Skeletal muscle tissue (tissue), 4 donors: ENCODE measurements around the gene CEP89. TPM values are rescaled to one million over a fixed set of nuclear protein-coding genes. Genes with fewer than 3 reads are reported as not detected.
"Not testable (repeated sequence)": the region's sequence is repeated elsewhere in the genome, so short reads cannot be mapped to it uniquely, and the experiment has no call there.

ENCODE experiments used
- H3K27ac ChIP-seq: one replicate; pipeline ENCODE4 v1.7.0; 2013; ENCODE audit warnings: mild to moderate bottlenecking, low read depth, low read length, inconsistent platforms
- H3K27me3 ChIP-seq, 3 donors: one replicate each; pipeline ENCODE4 v1.7.0; 2013; ENCODE audit warnings: low read length in 3 of 3; ENCODE audit not compliant: control insufficient read depth in 3 of 3, insufficient read depth in 3 of 3
- H3K36me3 ChIP-seq, 3 donors: one replicate each; pipeline ENCODE4 v1.7.0; 2013; ENCODE audit warnings: low read length in 3 of 3; ENCODE audit not compliant: control insufficient read depth in 3 of 3, insufficient read depth in 3 of 3
- H3K4me1 ChIP-seq, 3 donors: one replicate each; pipeline ENCODE4 v1.7.0; 2013; ENCODE audit warnings: low read length in 3 of 3, mild to moderate bottlenecking in 3 of 3; ENCODE audit not compliant: control insufficient read depth in 3 of 3, insufficient read depth in 3 of 3
- H3K4me3 ChIP-seq, 3 donors: one replicate each; pipeline ENCODE4 v1.7.0; 2013; ENCODE audit warnings: low read length in 3 of 3
- H3K9ac ChIP-seq, 3 donors: one replicate each; pipeline ENCODE4 v1.7.0; 2013; ENCODE audit warnings: low read length in 3 of 3, mild to moderate bottlenecking in 3 of 3, moderate library complexity in 2 of 3, low read depth in 1 of 3
- H3K9me3 ChIP-seq, 3 donors: one replicate each; pipeline ENCODE4 v1.7.0; 2013; ENCODE audit warnings: low read length in 3 of 3; ENCODE audit not compliant: control insufficient read depth in 3 of 3
- total RNA-seq: library from RNA; depleted of rRNA; stranded (reverse); fragments of >200 nt; gene quantifications from one replicate; pipeline ENCODE4 v1.2.3, GENCODE V29; 2014
- donor health status: Osteomylitis.

The CEP89 gene
- total RNA-seq, 1 donor from 2014 or later, result 7.8 TPM

DNA sequence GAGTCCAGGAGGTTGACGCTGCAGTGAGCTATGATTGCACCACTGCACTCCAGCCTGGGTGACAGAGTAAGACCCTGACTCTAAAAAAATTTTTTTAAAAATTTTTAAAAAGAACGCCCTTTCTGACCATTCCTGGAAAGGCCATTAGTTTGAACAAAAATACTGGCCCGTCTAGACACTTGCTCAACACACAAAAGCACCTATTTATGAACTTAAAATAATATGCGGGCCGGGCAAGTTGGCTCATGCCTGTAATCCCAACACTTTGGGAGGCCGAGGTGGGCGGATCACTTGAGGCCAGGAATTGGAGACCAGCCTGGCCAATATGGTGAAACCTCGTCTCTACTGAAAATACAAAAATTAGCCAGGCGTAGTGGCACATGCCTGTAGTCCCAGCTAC lies 104.3 kb downstream of the CEP89 start:
- not testable (repeated sequence) for H3K9me3 ChIP-seq, H3K27me3 ChIP-seq, H3K4me3 ChIP-seq, H3K9ac ChIP-seq, H3K4me1 ChIP-seq, H3K27ac ChIP-seq, H3K36me3 ChIP-seq

- Histone ChIP-seq H3K9ac (no peak overlapping the region), H3K36me3 (no peaks in the 10 kb centered on the region), H3K27ac (no peak overlapping the region), H3K27me3 (peaks cover 0 to 4% (median 0%) of the 10 kb centered on the region in 3 donors), H3K4me1 (no peaks in the 10 kb centered on the region), H3K9me3 (no peaks in the 10 kb centered on the region), H3K4me3 (no peak overlapping the region)
Observed at GRCh38 chr19:32866564-32867265, 105.0 kb downstream of the CEP89 start.

DNA sequence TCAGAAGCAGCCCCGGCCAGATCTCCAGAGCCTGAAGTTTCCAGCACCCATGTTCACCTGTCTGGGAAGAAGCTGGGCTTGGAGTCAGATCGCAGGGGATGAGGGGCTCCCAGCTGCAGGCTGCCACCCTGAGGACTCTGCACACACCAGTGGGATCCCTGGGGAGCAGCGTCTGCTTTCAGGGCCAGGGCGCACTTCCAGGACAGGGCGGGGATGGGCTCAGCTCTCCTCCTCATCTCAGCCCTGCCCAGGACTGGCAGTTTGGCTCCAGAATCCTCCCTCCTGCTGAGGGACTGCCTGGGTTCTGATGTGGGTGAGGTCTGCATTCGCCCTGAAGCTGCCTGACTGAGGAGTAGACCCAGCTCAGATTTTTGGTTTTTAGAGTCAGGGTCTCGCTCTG lies 105.7 kb downstream of the CEP89 start:
- no peaks in the 10 kb centered on the region for H3K9me3 ChIP-seq
- H3K4me1 ChIP-seq, result no peaks in the 10 kb centered on the region
- H3K27me3 ChIP-seq, result peaks cover 0 to 4% (median 0%) of the 10 kb centered on the region in 3 donors
- H3K4me3 ChIP-seq, result no peak overlapping the region
- H3K9ac ChIP-seq, result no peak overlapping the region
- no peaks in the 10 kb centered on the region for H3K36me3 ChIP-seq
- no peak overlapping the region for H3K27ac ChIP-seq

- Histone ChIP-seq H3K36me3 (no peaks in the 10 kb centered on the region), H3K9ac (no peak overlapping the region), H3K9me3 (no peaks in the 10 kb centered on the region), H3K4me1 (no peaks in the 10 kb centered on the region), H3K4me3 (no peak overlapping the region), H3K27me3 (peaks cover 0 to 4% (median 0%) of the 10 kb centered on the region in 3 donors), H3K27ac (no peak overlapping the region)
Observed at GRCh38 chr19:32865326-32865725, 106.4 kb downstream of the CEP89 start.

GRCh38 chr19:32864318-32865007 lies 107.3 kb downstream of the CEP89 start:
- no peaks in the 10 kb centered on the region for H3K36me3 ChIP-seq
- no peaks in the 10 kb centered on the region for H3K9me3 ChIP-seq
- no peak overlapping the region for H3K9ac ChIP-seq
- no peak overlapping the region for H3K27ac ChIP-seq
- H3K4me1 ChIP-seq, result no peaks in the 10 kb centered on the region
- no peak overlapping the region for H3K4me3 ChIP-seq
- peaks cover 0 to 4% (median 0%) of the 10 kb centered on the region in 3 donors for H3K27me3 ChIP-seq

DNA sequence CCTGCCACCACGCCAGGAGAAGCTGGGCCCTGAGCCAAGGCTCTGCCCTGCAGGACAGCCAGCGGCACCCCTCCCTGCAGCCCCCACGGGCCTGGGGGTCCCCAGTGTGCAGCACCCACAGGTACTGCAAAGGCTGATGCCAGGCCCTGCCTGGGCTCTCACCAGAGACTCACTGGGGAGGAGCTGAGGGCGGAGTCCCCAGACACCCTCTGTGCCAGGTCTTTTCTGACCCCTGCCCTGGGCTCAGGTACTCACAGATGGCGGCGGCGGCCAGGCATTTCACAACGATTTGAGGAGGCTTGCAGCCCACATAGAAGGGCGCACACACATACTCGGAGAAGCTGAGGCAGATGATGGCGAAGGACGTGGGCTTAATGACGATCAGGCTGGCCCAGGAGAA lies 107.9 kb downstream of the CEP89 start:
- Histone ChIP-seq H3K36me3 (no peaks in the 10 kb centered on the region), H3K4me3 (no peak overlapping the region), H3K27ac (no peak overlapping the region), H3K27me3 (peaks cover 0 to 4% (median 0%) of the 10 kb centered on the region in 3 donors), H3K4me1 (no peaks in the 10 kb centered on the region), H3K9me3 (no peaks in the 10 kb centered on the region), H3K9ac (no peak overlapping the region)

DNA sequence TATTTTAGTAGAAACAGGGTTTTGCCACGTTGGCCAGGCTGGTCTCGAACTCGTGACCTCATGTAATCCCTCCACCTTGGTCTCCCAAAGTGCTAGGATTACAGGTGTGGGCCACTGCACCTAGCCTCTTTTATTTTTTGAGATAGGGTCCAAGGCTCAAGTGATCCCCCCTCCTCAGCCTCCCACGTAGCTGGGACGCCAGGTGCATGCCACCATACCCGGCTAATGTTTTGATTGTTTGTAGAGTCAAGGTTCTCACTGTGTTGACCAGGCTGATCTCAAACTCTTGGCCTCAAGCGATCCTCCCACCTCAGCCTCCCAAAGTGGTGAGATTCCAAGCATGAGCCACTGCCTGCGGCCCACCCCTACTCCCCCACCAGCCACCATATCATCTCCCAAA lies 108.5 kb downstream of the CEP89 start:
- Histone ChIP-seq H3K4me3 (no peak overlapping the region), H3K9ac (no peak overlapping the region), H3K4me1 (no peaks in the 10 kb centered on the region), H3K9me3 (no peaks in the 10 kb centered on the region), H3K36me3 (no peaks in the 10 kb centered on the region), H3K27ac (no peak overlapping the region), H3K27me3 (peaks cover 0 to 4% (median 0%) of the 10 kb centered on the region in 3 donors)

DNA sequence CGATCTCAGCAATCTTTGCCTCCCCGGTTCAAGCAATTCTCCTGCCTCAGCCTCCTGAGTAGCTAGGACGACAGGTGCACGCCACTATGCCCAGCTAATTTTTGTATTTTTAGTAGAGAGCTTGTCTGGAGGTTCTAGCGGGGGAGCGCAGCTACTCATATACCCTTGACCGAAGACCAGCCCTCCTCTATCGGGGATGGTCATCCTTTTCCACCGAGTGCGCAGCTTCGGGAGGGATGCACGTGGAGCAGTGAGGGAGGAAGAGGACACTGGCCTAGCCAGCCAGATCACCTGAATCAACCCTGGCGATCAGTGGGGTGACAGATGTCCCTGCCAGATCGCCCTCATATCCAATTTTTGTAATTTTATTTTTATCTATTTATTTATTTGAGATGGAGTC lies 109.0 kb downstream of the CEP89 start:
- Histone ChIP-seq H3K4me3 (no peak overlapping the region), H3K27me3 (peaks cover 0 to 4% (median 0%) of the 10 kb centered on the region in 3 donors), H3K36me3 (no peaks in the 10 kb centered on the region), H3K4me1 (no peaks in the 10 kb centered on the region), H3K9ac (no peak overlapping the region), H3K27ac (no peak overlapping the region), H3K9me3 (no peaks in the 10 kb centered on the region)

DNA sequence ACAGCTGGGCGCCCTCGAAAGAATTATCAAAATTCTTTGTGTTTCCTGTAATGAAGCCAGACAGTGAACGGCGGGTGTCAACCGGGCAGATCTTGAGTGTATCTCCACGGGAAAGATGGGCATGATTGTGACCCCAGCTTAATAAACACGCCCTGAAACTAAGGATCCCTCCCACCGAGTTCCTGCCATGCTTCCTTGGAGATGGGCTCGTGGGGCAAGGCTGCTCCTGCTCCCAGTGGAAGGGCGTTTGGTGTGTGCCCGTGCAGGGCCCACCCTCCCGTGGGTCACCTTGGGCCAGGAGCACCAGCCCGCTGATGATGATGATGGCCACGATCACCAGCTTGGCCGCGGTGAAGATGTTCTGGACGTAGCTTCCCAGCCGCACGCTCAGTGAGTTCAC lies 109.6 kb downstream of the CEP89 start:
- Histone ChIP-seq H3K27ac (no peak overlapping the region), H3K4me3 (no peak overlapping the region), H3K9me3 (no peaks in the 10 kb centered on the region)

DNA sequence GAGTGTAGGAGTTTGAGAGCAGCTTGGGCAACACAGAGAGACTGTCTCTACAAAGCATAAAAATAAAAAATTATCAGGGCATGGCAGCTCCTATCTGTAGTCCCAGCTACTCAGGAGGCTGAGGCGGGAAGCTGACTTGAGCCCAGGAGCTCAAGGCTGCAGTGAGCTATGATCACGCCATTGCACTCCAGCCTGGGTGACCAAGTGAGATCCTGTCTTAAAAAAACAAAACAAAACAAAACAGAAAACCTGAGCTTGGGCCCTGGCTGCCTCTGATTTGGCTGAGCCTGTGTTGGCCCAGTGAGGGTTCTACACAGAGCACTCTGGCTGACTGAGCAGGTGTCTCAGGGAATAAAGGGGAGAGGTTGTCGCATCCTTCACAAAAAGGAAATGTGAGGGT lies 110.2 kb downstream of the CEP89 start:
- Histone ChIP-seq H3K4me3 (no peak overlapping the region), H3K36me3 (no peaks in the 10 kb centered on the region), H3K9me3 (no peaks in the 10 kb centered on the region), H3K9ac (no peak overlapping the region), H3K27ac (no peak overlapping the region), H3K27me3 (peaks cover 0 to 4% (median 0%) of the 10 kb centered on the region in 3 donors), H3K4me1 (no peaks in the 10 kb centered on the region)

More for the DNA sequence above, 109.6 kb downstream of the CEP89 start:
- H3K4me1 ChIP-seq, result no peaks in the 10 kb centered on the region
- H3K9ac ChIP-seq, result no peak overlapping the region
- no peaks in the 10 kb centered on the region for H3K36me3 ChIP-seq
- H3K27me3 ChIP-seq, result peaks cover 0 to 4% (median 0%) of the 10 kb centered on the region in 3 donors
